ENCODE measurements around the gene OR2T4. TPM values are rescaled to one million over a fixed set of nuclear protein-coding genes. Genes with fewer than 3 reads are reported as not detected.

Gene OR2T4, protein sequence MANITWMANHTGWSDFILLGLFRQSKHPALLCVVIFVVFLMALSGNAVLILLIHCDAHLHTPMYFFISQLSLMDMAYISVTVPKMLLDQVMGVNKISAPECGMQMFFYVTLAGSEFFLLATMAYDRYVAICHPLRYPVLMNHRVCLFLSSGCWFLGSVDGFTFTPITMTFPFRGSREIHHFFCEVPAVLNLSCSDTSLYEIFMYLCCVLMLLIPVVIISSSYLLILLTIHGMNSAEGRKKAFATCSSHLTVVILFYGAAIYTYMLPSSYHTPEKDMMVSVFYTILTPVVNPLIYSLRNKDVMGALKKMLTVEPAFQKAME
- total RNA-seq (not detected), polyA plus RNA-seq (not detected)
- long read RNA-seq, donor 1 = 0 reads
- long read RNA-seq, donor 2 = 0 reads
- long read RNA-seq, donor 3 = 0 reads

DNA sequence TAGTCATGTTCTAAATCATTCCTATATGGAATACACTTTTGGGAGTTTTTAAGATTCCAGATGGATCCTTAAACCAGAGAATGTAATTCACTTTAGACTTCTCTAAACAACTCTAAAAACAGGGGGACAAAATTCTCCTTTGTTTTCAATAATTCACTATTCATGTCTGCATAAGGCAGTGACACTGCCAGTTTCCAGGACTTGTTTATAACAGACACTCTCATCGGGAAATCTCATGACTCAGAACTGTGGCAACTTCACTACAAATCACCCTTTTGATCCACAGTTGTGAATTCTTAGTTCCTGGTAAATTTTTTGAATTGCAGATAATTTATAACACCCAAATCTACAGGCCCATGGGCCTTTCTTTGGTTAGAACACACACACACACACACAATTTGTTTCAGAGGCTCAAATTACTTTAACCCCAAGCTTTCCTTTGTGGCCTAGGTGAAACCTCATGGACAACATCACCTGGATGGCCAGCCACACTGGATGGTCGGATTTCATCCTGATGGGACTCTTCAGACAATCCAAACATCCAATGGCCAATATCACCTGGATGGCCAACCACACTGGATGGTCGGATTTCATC, at the start of gene OR2T4:
OR2T4 (plus strand) TSS at position 545 of the 595 bp plus-strand sequence; CDS start at position 545, 0 bp downstream.
- DNase-seq (no peak), ATAC-seq (no peak)
- peaks cover 0 to 9% (median 0%) of the 10 kb centered on the region in 7 donors for H3K27me3 ChIP-seq
- no peaks in the 10 kb centered on the region for H3K4me1 ChIP-seq
- H3K4me3 ChIP-seq = no peak within 1 kb of the TSS
- WGBS, 2 donors = 24 to 50% methylated on average over 3 of the region's 3 CpGs
- H3K27ac ChIP-seq = no peak within 1 kb of the TSS
- intact Hi-C loops (cut with DNase I) = no loop called here
- TF ChIP-seq, protein P1, sequence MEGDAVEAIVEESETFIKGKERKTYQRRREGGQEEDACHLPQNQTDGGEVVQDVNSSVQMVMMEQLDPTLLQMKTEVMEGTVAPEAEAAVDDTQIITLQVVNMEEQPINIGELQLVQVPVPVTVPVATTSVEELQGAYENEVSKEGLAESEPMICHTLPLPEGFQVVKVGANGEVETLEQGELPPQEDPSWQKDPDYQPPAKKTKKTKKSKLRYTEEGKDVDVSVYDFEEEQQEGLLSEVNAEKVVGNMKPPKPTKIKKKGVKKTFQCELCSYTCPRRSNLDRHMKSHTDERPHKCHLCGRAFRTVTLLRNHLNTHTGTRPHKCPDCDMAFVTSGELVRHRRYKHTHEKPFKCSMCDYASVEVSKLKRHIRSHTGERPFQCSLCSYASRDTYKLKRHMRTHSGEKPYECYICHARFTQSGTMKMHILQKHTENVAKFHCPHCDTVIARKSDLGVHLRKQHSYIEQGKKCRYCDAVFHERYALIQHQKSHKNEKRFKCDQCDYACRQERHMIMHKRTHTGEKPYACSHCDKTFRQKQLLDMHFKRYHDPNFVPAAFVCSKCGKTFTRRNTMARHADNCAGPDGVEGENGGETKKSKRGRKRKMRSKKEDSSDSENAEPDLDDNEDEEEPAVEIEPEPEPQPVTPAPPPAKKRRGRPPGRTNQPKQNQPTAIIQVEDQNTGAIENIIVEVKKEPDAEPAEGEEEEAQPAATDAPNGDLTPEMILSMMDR (IDR thresholded peaks at IDR 0.05) = no peak
- peaks cover 0 to 24% (median 7%) of the 10 kb centered on the region in 11 donors for H3K9me3 ChIP-seq
- H3K36me3 ChIP-seq = no peaks in the 10 kb centered on the region

- intact Hi-C loops (cut with DNase I) = no loop called here
- whole genome bisulfite sequencing, 2 donors = 76 to 84% methylated on average over 11 of the region's 11 CpGs
- TF ChIP-seq, protein P1 (IDR thresholded peaks at IDR 0.05) = no peak
- H3K4me3 ChIP-seq = no peak overlapping the region
- H3K9me3 ChIP-seq = peaks cover 0 to 34% (median 8%) of the 10 kb centered on the region in 11 donors
- H3K36me3 ChIP-seq = no peaks in the 10 kb centered on the region
- ATAC-seq = no peak
- no peaks in the 10 kb centered on the region for H3K4me1 ChIP-seq
- H3K27ac ChIP-seq = no peak overlapping the region
- no peak for DNase-seq
- H3K27me3 ChIP-seq = no peaks in the 10 kb centered on the region
Observed at GRCh38 chr1:248316796-248317195, 44.7 kb upstream of the OR2T4 start.

GRCh38 chr1:248324468-248324867, 37.0 kb upstream of the OR2T4 start, which contains the start of gene OR2M7:
TSS of gene OR2M7 (minus strand) at chr1:248324568. CDS start at chr1:248324568, 0 bp downstream.
- Histone ChIP-seq H3K4me1 (no peaks in the 10 kb centered on the region), H3K27ac (no peak within 1 kb of the TSS), H3K27me3 (no peaks in the 10 kb centered on the region), H3K4me3 (no peak within 1 kb of the TSS), H3K9me3 (peaks cover 0 to 3% (median 0%) of the 10 kb centered on the region in 11 donors), H3K36me3 (no peaks in the 10 kb centered on the region)
- WGBS, 2 donors = 88 to 89% methylated on average over 1 of the region's 1 CpG
- TF ChIP-seq, protein P1 (IDR thresholded peaks at IDR 0.05) = no peak
- ATAC-seq (no peak), DNase-seq (no peak)
- intact Hi-C loops (cut with DNase I) = no loop called here

DNA sequence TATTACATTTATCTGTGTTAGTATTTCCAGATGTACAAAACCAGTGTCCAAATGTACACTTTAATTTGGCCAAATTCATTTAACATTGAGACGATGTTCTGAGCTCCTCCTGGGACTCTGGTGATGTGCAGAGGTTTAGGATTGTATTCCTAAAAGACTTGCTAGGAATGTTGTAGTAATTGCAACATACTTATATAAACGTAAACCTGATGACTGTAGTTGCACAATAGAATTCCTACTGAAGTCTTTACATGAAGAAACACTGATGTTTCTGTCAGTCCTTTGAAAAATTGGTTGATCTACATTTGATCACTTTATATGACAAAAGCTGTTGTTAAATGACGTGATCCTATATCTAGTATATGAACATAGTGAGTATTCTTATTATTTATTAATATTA, 18.0 kb upstream of the OR2T4 start:
- ATAC-seq = no peak
- TF ChIP-seq, protein P1 (IDR thresholded peaks at IDR 0.05) = no peak
- no peak for DNase-seq
- H3K4me3 ChIP-seq = no peak overlapping the region
- H3K9me3 ChIP-seq = no peaks in the 10 kb centered on the region
- no peaks in the 10 kb centered on the region for H3K27me3 ChIP-seq
- 40 to 42% methylated on average over 3 of the region's 3 CpGs for WGBS, 2 donors
- intact Hi-C loops (cut with DNase I) = no loop called here
- no peaks in the 10 kb centered on the region for H3K4me1 ChIP-seq
- H3K27ac ChIP-seq = no peak overlapping the region
- no peaks in the 10 kb centered on the region for H3K36me3 ChIP-seq

Measured in heart right ventricle (tissue), 16 donors.